Stimulated activated CD4-positive, alpha-beta T cell treated with anti-CD3 and anti-CD28 coated beads, Interleukin-2, amount 100 ng/mL, for 24 hours (primary cell): ENCODE data around the gene GLRA1.

ENCODE experiments used
- DNase-seq, 2 donors: peaks; one replicate each; pipeline ENCODE4 v3.0.0-alpha.2; 2020

GLRA1 gene

GRCh38 chr5:151924564-151925301, at the start of gene GLRA1:
GLRA1 (minus strand) TSS chr5:151924851; CDS start chr5:151924549, 302 bp downstream.
- peak; percentile 51 to 61 for DNase-seq

- no peak for DNase-seq
These were observed 46.2 kb upstream of the GLRA1 start for GRCh38 chr5:151970885-151971284.

GRCh38 chr5:151967865-151968264, 43.2 kb upstream of the GLRA1 start:
- DNase-seq, result no peak

- no peak for DNase-seq
These were observed 41.4 kb upstream of the GLRA1 start for GRCh38 chr5:151966046-151966445.

GRCh38 chr5:151964471-151964870, 39.8 kb upstream of the GLRA1 start:
- DNase-seq, result no peak

- no peak for DNase-seq
These were observed 36.9 kb upstream of the GLRA1 start for GRCh38 chr5:151961557-151961956.

GRCh38 chr5:151958111-151958510, 33.5 kb upstream of the GLRA1 start:
- no peak for DNase-seq

- DNase-seq, result no peak
These were observed 32.1 kb upstream of the GLRA1 start for GRCh38 chr5:151956725-151957124.

- DNase-seq, result no peak
These were observed 29.6 kb upstream of the GLRA1 start for GRCh38 chr5:151954255-151954654.

GRCh38 chr5:151953833-151954232, 29.2 kb upstream of the GLRA1 start:
- no peak for DNase-seq

- no peak for DNase-seq
These were observed 27.6 kb upstream of the GLRA1 start for GRCh38 chr5:151952238-151952637.

- no peak for DNase-seq
These were observed 26.1 kb upstream of the GLRA1 start for GRCh38 chr5:151950706-151951105.

GRCh38 chr5:151949701-151950308, 25.2 kb upstream of the GLRA1 start:
- DNase-seq, result no peak

- DNase-seq, result no peak
These were observed 24.5 kb upstream of the GLRA1 start for GRCh38 chr5:151949113-151949512.

- no peak for DNase-seq
These were observed 23.4 kb upstream of the GLRA1 start for GRCh38 chr5:151947931-151948608.

- no peak for DNase-seq
These were observed 13.2 kb upstream of the GLRA1 start for GRCh38 chr5:151937851-151938250.

- DNase-seq, result no peak
These were observed 10.6 kb upstream of the GLRA1 start for GRCh38 chr5:151935135-151935695.

GRCh38 chr5:151931260-151931659, 6.6 kb upstream of the GLRA1 start:
- DNase-seq, result no peak

- no peak for DNase-seq
These were observed 1.5 kb upstream of the GLRA1 start for GRCh38 chr5:151926188-151926587.

GRCh38 chr5:151925340-151925739, 689 bp upstream of the GLRA1 start:
- no peak for DNase-seq

GRCh38 chr5:151923866-151924476, 680 bp downstream of the GLRA1 start:
- DNase-seq, result no peak

- DNase-seq, result no peak
These were observed 2.7 kb downstream of the GLRA1 start for GRCh38 chr5:151921916-151922315.

GRCh38 chr5:151917904-151918303, 6.7 kb downstream of the GLRA1 start:
- no peak for DNase-seq
